ENCODE measurements around the gene CCT5.

Gene CCT5

DNA sequence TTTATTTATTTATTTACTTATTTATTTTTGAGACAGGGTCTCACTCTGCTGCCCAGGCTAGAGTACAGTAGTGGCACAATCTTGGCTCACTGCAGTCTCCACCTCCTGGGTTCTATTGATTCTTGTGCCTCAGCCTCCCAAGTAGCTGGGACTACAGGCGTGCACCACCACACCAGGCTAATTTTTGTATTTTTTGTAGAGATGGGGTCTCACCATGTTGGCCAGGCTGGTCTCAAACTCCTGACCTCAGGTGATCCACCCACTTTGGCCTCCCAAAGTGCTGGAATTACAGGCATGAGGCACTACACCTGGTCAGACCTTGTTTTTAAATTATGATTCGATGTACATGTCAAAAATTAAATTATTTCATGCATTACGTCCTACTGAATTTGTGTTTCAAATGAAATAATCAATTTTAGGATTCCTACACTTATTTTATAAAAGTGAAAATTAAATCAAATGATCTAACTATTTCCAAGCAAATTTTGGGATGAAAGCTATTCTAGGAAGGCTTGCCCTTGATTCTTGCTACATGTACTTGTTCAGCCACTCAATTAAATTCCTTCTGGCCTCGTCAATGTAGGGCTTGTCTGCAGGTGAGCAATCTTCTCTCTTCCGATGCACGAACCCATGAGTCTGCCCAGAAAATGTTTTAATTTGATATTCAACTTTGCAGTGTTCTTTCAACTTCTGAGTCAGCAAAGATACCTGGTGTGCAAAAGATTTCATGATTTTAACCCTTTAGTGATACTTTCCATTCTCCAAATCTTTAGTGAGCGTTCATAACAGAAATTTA lies 30.0 kb downstream of the CCT5 start:
- H3K4me1 ChIP-seq (ENCODE audit: control insufficient read depth, insufficient read depth, low read length): no peaks in the 10 kb centered on the region
- H3K9me3 ChIP-seq (ENCODE audit: control insufficient read depth, insufficient read depth, low read depth, low read length): no peaks in the 10 kb centered on the region
- peak; percentile 83 for TF ChIP-seq ZNF121 (tag by site-specific recombination; IDR thresholded peaks at IDR 0.05)
- no peak for TF ChIP-seq ZNF776 (tag by site-specific recombination; IDR thresholded peaks at IDR 0.05; ENCODE audit: borderline replicate concordance)
- no peaks in the 10 kb centered on the region; a peak in 1 of 3 replicates for H3K36me3 ChIP-seq (ENCODE audit: control insufficient read depth in 2 of 2, insufficient read depth in 1 of 2, low read length in 2 of 2)
- ChIA-PET CTCF (interaction anchor here (0.7 to 1.2 kb wide), 2 partner anchors 14 to 77 kb away, joined by 3 to 6 read pairs; no protein-coding TSS in a partner anchor), POLR2A (no interaction called here)
- H3K27ac ChIP-seq (ENCODE audit: extremely low read depth, low read depth, low read length): no peak overlapping the region
- no peak overlapping the region for H3K4me3 ChIP-seq (ENCODE audit: low read depth, low read length)

DNA sequence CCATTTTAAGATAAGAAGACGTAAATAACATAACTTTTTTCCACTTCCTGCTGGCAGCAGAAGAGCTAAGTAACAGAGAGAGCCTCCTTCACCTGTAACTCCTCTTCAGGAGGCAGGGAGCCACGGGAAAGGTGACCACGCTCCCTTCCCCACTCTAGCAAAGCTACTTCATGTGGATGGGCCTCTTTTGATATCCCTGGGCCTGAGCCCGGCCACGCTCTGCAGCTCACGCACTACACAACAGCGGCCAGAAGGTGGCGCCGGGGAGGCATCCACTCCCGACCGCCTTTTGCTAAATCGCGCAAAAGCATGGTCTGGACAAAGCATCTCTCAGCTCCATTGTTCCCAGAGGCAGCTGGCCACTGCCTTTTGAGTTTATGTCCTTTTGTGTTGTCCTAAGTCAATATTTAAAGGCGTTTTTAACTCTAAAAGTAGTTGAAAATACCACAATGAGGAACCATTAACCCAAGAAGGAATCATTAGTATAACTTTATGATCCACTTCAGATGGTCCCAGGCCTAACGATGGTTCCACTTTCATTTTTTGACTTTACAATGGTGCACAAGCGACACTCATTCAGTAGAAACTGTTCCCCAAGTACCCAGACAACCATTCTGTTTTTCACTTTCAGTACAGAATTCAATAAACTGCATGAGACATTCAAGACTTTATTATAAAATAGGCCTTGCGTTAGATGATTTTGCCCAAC lies 34.0 kb downstream of the CCT5 start:
- H3K36me3 ChIP-seq (ENCODE audit: control insufficient read depth in 2 of 2, insufficient read depth in 1 of 2, low read length in 2 of 2): peaks cover 4 to 7% of the 10 kb centered on the region in 2 experiments; a peak in 2 of 3 replicates
- POLR2A ChIA-PET: interaction anchor here (0.6 to 1.7 kb wide), 3 partner anchors 69 to 244 kb away, joined by 3 to 21 read pairs (median 3); partner anchors contain the start of gene MARCHF6
- no peak overlapping the region for H3K27ac ChIP-seq (ENCODE audit: extremely low read depth, low read depth, low read length)
- H3K4me1 ChIP-seq (ENCODE audit: control insufficient read depth, insufficient read depth, low read length): peaks cover 11% of the 10 kb centered on the region
- CTCF ChIA-PET: interaction anchor here (0.6 to 2.5 kb wide), 49 partner anchors 9 to 1070 kb away, joined by 3 to 40 read pairs (median 5); no protein-coding TSS in a partner anchor
- no peak for TF ChIP-seq ZIC2 (tag by site-specific recombination; IDR thresholded peaks at IDR 0.05)
- TF ChIP-seq ZNF660 (tag by site-specific recombination; IDR thresholded peaks at IDR 0.05): peak; percentile 84; the same call in 1 of the 2 replicates
- 0 out of 2 replicates have a peak, but pooled peaks have one; percentile 18 for TF ChIP-seq ZNF121 (tag by site-specific recombination; IDR thresholded peaks at IDR 0.05)
- peak; percentile 87 for TF ChIP-seq ZNF600 (tag by site-specific recombination; IDR thresholded peaks at IDR 0.05)
- TF ChIP-seq, protein P1, sequence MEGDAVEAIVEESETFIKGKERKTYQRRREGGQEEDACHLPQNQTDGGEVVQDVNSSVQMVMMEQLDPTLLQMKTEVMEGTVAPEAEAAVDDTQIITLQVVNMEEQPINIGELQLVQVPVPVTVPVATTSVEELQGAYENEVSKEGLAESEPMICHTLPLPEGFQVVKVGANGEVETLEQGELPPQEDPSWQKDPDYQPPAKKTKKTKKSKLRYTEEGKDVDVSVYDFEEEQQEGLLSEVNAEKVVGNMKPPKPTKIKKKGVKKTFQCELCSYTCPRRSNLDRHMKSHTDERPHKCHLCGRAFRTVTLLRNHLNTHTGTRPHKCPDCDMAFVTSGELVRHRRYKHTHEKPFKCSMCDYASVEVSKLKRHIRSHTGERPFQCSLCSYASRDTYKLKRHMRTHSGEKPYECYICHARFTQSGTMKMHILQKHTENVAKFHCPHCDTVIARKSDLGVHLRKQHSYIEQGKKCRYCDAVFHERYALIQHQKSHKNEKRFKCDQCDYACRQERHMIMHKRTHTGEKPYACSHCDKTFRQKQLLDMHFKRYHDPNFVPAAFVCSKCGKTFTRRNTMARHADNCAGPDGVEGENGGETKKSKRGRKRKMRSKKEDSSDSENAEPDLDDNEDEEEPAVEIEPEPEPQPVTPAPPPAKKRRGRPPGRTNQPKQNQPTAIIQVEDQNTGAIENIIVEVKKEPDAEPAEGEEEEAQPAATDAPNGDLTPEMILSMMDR (tag by site-specific recombination; IDR thresholded peaks at IDR 0.05): peak; percentile 64; the same call in 1 of the 2 replicates
- no peak for TF ChIP-seq ZNF202 (tag by site-specific recombination; IDR thresholded peaks at IDR 0.05; ENCODE audit: borderline replicate concordance)
- no peak for TF ChIP-seq EGR2 (tag by site-specific recombination; IDR thresholded peaks at IDR 0.05; ENCODE audit: low read depth)
- peak; percentile 24; the same call in 1 of the 2 replicates for TF ChIP-seq ZNF335 (tag by site-specific recombination; conservative IDR thresholded peaks at IDR 0.05)
- TF ChIP-seq KLF1 (tag by site-specific recombination; IDR thresholded peaks at IDR 0.05): 0 out of 2 replicates have a peak, but pooled peaks have one; percentile 12
- peak; percentile 53; the same call in 1 of the 2 replicates for TF ChIP-seq KLF8 (tag by site-specific recombination; IDR thresholded peaks at IDR 0.05)
- TF ChIP-seq ZFP37 (tag by site-specific recombination; IDR thresholded peaks at IDR 0.05): peak; percentile 64; the same call in 1 of the 2 replicates
- TF ChIP-seq ZBTB48 (tag by site-specific recombination; IDR thresholded peaks at IDR 0.05): peak; percentile 62; the same call in 1 of the 2 replicates
- TF ChIP-seq ZSCAN30 (tag by site-specific recombination; IDR thresholded peaks at IDR 0.05): peak; percentile 84; the same call in 1 of the 2 replicates
- no peak for TF ChIP-seq ZNF248 (tag by site-specific recombination; IDR thresholded peaks at IDR 0.05)
- TF ChIP-seq ZNF2 (tag by site-specific recombination; IDR thresholded peaks at IDR 0.05): peak; percentile 44; the same call in 1 of the 2 replicates
- TF ChIP-seq, protein P2, sequence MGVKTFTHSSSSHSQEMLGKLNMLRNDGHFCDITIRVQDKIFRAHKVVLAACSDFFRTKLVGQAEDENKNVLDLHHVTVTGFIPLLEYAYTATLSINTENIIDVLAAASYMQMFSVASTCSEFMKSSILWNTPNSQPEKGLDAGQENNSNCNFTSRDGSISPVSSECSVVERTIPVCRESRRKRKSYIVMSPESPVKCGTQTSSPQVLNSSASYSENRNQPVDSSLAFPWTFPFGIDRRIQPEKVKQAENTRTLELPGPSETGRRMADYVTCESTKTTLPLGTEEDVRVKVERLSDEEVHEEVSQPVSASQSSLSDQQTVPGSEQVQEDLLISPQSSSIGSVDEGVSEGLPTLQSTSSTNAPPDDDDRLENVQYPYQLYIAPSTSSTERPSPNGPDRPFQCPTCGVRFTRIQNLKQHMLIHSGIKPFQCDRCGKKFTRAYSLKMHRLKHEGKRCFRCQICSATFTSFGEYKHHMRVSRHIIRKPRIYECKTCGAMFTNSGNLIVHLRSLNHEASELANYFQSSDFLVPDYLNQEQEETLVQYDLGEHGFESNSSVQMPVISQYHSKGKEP (tag by site-specific recombination; IDR thresholded peaks at IDR 0.05): 0 out of 2 replicates have a peak, but pooled peaks have one; percentile 9
- TF ChIP-seq, protein P3, sequence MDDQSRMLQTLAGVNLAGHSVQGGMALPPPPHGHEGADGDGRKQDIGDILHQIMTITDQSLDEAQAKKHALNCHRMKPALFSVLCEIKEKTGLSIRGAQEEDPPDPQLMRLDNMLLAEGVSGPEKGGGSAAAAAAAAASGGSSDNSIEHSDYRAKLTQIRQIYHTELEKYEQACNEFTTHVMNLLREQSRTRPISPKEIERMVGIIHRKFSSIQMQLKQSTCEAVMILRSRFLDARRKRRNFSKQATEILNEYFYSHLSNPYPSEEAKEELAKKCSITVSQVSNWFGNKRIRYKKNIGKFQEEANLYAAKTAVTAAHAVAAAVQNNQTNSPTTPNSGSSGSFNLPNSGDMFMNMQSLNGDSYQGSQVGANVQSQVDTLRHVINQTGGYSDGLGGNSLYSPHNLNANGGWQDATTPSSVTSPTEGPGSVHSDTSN (CRISPR knock-in tag; IDR thresholded peaks at IDR 0.05): no peak
- 0 out of 2 replicates have a peak, but pooled peaks have one; percentile 13 for TF ChIP-seq ZNF394 (tag by site-specific recombination; IDR thresholded peaks at IDR 0.05; ENCODE audit: borderline replicate concordance)
- peak; percentile 86 for TF ChIP-seq ZNF654 (tag by site-specific recombination; IDR thresholded peaks at IDR 0.05; ENCODE audit: low read depth)
- H3K4me3 ChIP-seq (ENCODE audit: low read depth, low read length): no peak overlapping the region
- H3K9me3 ChIP-seq (ENCODE audit: control insufficient read depth, insufficient read depth, low read depth, low read length): no peaks in the 10 kb centered on the region
